ENCODE measurements around the gene DLK1. TPM values are rescaled to one million over a fixed set of nuclear protein-coding genes. Genes with fewer than 3 reads are reported as not detected.

Gene DLK1
- total and polyA plus RNA-seq, 8 donors, result 0.25 to 1.7 (median 1.6) TPM; not detected in 1

GRCh38 chr14:100703386-100704220, 23.1 kb upstream of the DLK1 start:
- TF ChIP-seq, protein P1, sequence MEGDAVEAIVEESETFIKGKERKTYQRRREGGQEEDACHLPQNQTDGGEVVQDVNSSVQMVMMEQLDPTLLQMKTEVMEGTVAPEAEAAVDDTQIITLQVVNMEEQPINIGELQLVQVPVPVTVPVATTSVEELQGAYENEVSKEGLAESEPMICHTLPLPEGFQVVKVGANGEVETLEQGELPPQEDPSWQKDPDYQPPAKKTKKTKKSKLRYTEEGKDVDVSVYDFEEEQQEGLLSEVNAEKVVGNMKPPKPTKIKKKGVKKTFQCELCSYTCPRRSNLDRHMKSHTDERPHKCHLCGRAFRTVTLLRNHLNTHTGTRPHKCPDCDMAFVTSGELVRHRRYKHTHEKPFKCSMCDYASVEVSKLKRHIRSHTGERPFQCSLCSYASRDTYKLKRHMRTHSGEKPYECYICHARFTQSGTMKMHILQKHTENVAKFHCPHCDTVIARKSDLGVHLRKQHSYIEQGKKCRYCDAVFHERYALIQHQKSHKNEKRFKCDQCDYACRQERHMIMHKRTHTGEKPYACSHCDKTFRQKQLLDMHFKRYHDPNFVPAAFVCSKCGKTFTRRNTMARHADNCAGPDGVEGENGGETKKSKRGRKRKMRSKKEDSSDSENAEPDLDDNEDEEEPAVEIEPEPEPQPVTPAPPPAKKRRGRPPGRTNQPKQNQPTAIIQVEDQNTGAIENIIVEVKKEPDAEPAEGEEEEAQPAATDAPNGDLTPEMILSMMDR (IDR thresholded peaks at IDR 0.05), result no peak
- Histone ChIP-seq H3K27me3 (peaks cover 0 to 19% of the 10 kb centered on the region in 2 donors), H3K27ac (no peak overlapping the region), H3K4me3 (no peak overlapping the region), H3K4me1 (no peaks in the 10 kb centered on the region), H3K9me3 (no peaks in the 10 kb centered on the region), H3K36me3 (no peaks in the 10 kb centered on the region)
- peak in 1 of 4 donors; percentile 37 for DNase-seq
- intact Hi-C loops (cut with DNase I), result no loop called here
- ATAC-seq, result no peak

GRCh38 chr14:100706200-100706599, 20.5 kb upstream of the DLK1 start:
- TF ChIP-seq, protein P1 (IDR thresholded peaks at IDR 0.05), result no peak
- DNase-seq (no peak), ATAC-seq (no peak)
- Histone ChIP-seq H3K4me1 (peaks cover 0 to 24% of the 10 kb centered on the region in 2 donors), H3K4me3 (no peak overlapping the region), H3K36me3 (no peaks in the 10 kb centered on the region), H3K27me3 (peaks cover 0 to 37% of the 10 kb centered on the region in 2 donors), H3K9me3 (no peaks in the 10 kb centered on the region), H3K27ac (no peak overlapping the region)
- intact Hi-C loops (cut with DNase I), result no loop called here

- peaks cover 0 to 37% of the 10 kb centered on the region in 2 donors for H3K27me3 ChIP-seq
- DNase-seq (no peak), ATAC-seq (no peak)
- H3K27ac ChIP-seq, result no peak overlapping the region
- no peak overlapping the region for H3K4me3 ChIP-seq
- intact Hi-C loops (cut with DNase I), result no loop called here
- no peaks in the 10 kb centered on the region for H3K9me3 ChIP-seq
- H3K4me1 ChIP-seq, result peaks cover 0 to 31% of the 10 kb centered on the region in 2 donors
- TF ChIP-seq, protein P1 (IDR thresholded peaks at IDR 0.05), result no peak
- H3K36me3 ChIP-seq, result no peaks in the 10 kb centered on the region
These were observed 19.8 kb upstream of the DLK1 start for GRCh38 chr14:100706860-100707259.

- no peaks in the 10 kb centered on the region for H3K36me3 ChIP-seq
- intact Hi-C loops (cut with DNase I), result no loop called here
- H3K9me3 ChIP-seq, result no peaks in the 10 kb centered on the region
- DNase-seq, result peak; percentile 17 to 85 (median 61)
- H3K4me1 ChIP-seq, result peaks cover 0 to 40% of the 10 kb centered on the region in 2 donors
- H3K4me3 ChIP-seq, result no peak overlapping the region
- TF ChIP-seq, protein P1 (IDR thresholded peaks at IDR 0.05), result peak; percentile 13 to 45
- ATAC-seq, result peak; percentile 98
- H3K27me3 ChIP-seq, result peaks cover 0 to 41% of the 10 kb centered on the region in 2 donors
- no peak overlapping the region for H3K27ac ChIP-seq
These were observed 18.0 kb upstream of the DLK1 start for GRCh38 chr14:100708425-100709288.
